GM23338 (cell line): ENCODE measurements around the gene KCNH4. TPM values are rescaled to one million over a fixed set of nuclear protein-coding genes. Genes with fewer than 3 reads are reported as not detected.
"Not testable (repeated sequence)": the region's sequence is repeated elsewhere in the genome, so short reads cannot be mapped to it uniquely, and the experiment has no call there.

Experiments used
- ATAC-seq: fragments of 200-7000 bp; cut with Tn5 transposase; 3 replicates; pipeline ENCODE4 v1.9.1; 2020
- DNase-seq: peaks from one replicate; pipeline ENCODE4 v3.0.0-alpha.2; 2015; ENCODE audit warnings: low spot score
- H2AFZ ChIP-seq: fragments of 200-600 bp; sonication (generic); 2 replicates; pipeline ENCODE4 v1.8.0; 2016; ENCODE audit warnings: antibody characterized with exemption, mild to moderate bottlenecking, moderate library complexity
- H3F3A ChIP-seq: fragments of 200-600 bp; sonication (generic); replicated peaks from 2 replicates; pipeline ENCODE4 v1.8.0; 2017; ENCODE audit warnings: antibody characterized with exemption, mixed run types, low read depth
- H3K27ac ChIP-seq: fragments of 200-600 bp; sonication (generic); 2 replicates; pipeline ENCODE4 v1.6.1; 2016; ENCODE audit warnings: low read depth
- H3K27me3 ChIP-seq: fragments of 200-600 bp; sonication (generic); 2 replicates; pipeline ENCODE4 v1.8.0; 2016; ENCODE audit warnings: mild to moderate bottlenecking, mixed run types, moderate library complexity; ENCODE audit not compliant: insufficient read depth
- H3K36me3 ChIP-seq: fragments of 200-600 bp; sonication (generic); 2 replicates; pipeline ENCODE4 v1.8.0; 2016; ENCODE audit warnings: mild to moderate bottlenecking; ENCODE audit not compliant: insufficient read depth
- H3K4me1 ChIP-seq: fragments of 200-600 bp; sonication (generic); 2 replicates; pipeline ENCODE4 v1.8.0; 2016; ENCODE audit warnings: mild to moderate bottlenecking, moderate library complexity; ENCODE audit not compliant: insufficient read depth
- H3K4me2 ChIP-seq: fragments of 200-600 bp; sonication (generic); 2 replicates; pipeline ENCODE4 v1.7.1; 2017; ENCODE audit warnings: mixed run types
- H3K4me3 ChIP-seq: fragments of 200-600 bp; sonication (generic); 2 replicates; pipeline ENCODE4 v1.6.1; 2016; ENCODE audit warnings: mixed run types
- H3K79me2 ChIP-seq: fragments of 200-600 bp; sonication (generic); replicated peaks from 2 replicates; pipeline ENCODE4 v1.8.0; 2017; ENCODE audit warnings: mild to moderate bottlenecking; ENCODE audit not compliant: insufficient read depth
- H3K9me2 ChIP-seq: fragments of 200-600 bp; sonication (generic); 2 replicates; pipeline ENCODE4 v1.8.0; 2017; ENCODE audit not compliant: insufficient read depth
- H4K20me1 ChIP-seq: fragments of 200-600 bp; sonication (generic); replicated peaks from 2 replicates; pipeline ENCODE4 v1.8.0; 2017; ENCODE audit warnings: mild to moderate bottlenecking; ENCODE audit not compliant: insufficient read depth
- H3K27ac Mint-ChIP-seq: 2 replicates; pipeline ENCODE4 v1.8.0; 2020; ENCODE audit warnings: inconsistent platforms, mild to moderate bottlenecking, moderate library complexity, mixed read lengths
- H3K27me3 Mint-ChIP-seq: 3 replicates; pipeline ENCODE4 v1.8.0; 2022; ENCODE audit warnings: low read depth, mild to moderate bottlenecking, moderate library complexity, mixed read lengths, inconsistent platforms; ENCODE audit not compliant: insufficient read depth, poor library complexity
- H3K36me3 Mint-ChIP-seq: 3 replicates; pipeline ENCODE4 v1.8.0; 2021; ENCODE audit warnings: low read depth, mild to moderate bottlenecking, inconsistent platforms, moderate library complexity, mixed read lengths
- H3K4me1 Mint-ChIP-seq: 3 replicates; pipeline ENCODE4 v1.8.0; 2020; ENCODE audit warnings: mild to moderate bottlenecking, inconsistent platforms, mixed read lengths
- H3K4me3 Mint-ChIP-seq: 3 replicates; pipeline ENCODE4 v1.8.0; 2021; ENCODE audit warnings: moderate library complexity, mild to moderate bottlenecking, inconsistent platforms, mixed read lengths
- H3K9me3 Mint-ChIP-seq: 3 replicates; pipeline ENCODE4 v1.8.0; 2020; ENCODE audit warnings: moderate library complexity, mild to moderate bottlenecking, inconsistent platforms, mixed read lengths
- CTCF ChIP-seq, 2 experiments: fragments of 200-600 bp in 1 of 2; sonication (generic) in 1 of 2; conservative IDR thresholded peaks; 2 replicates each; pipeline versions ENCODE4 v1.5.1 to v1.6.1; 2016 to 2017; ENCODE audit warnings: antibody characterized with exemption in 2 of 2, low read depth in 2 of 2, mild to moderate bottlenecking in 2 of 2, moderate library complexity in 1 of 2
- EZH2 ChIP-seq: fragments of 200-600 bp; sonication (generic); IDR thresholded peaks from one replicate; pipeline ENCODE4 v1.8.0; 2017; ENCODE audit warnings: antibody characterized with exemption, mild to moderate bottlenecking, low read depth; ENCODE audit not compliant: unreplicated experiment
- EZH2phosphoT487 ChIP-seq: fragments of 200-600 bp; sonication (generic); IDR thresholded peaks from one replicate; pipeline ENCODE4 v1.8.1; 2018; ENCODE audit warnings: antibody characterized with exemption; ENCODE audit not compliant: unreplicated experiment
- JUNB ChIP-seq: IDR thresholded peaks from one replicate; pipeline ENCODE4 v1.6.1; 2016; ENCODE audit warnings: antibody characterized with exemption; ENCODE audit not compliant: unreplicated experiment
- NANOG ChIP-seq: IDR thresholded peaks from 2 replicates; pipeline ENCODE4 v1.6.1; 2016; ENCODE audit warnings: antibody characterized with exemption, borderline replicate concordance
- REST ChIP-seq: IDR thresholded peaks from one replicate; pipeline ENCODE4 v1.6.1; 2018; ENCODE audit warnings: antibody characterized with exemption; ENCODE audit not compliant: unreplicated experiment
- ZNF114 ChIP-seq: fragments of 250-450 bp; sonication (Bioruptor Pico); IDR thresholded peaks from 2 replicates; pipeline ENCODE4 v1.5.0; 2020; ENCODE audit warnings: mild to moderate bottlenecking, moderate library complexity
- ZNF331 ChIP-seq: fragments of 250-450 bp; sonication (Bioruptor Pico); IDR thresholded peaks from 2 replicates; pipeline ENCODE4 v1.5.0; 2020; ENCODE audit warnings: low read depth, mild to moderate bottlenecking, moderate library complexity
- polyA plus RNA-seq: library from polyadenylated mRNA; unstranded; fragments of >200 nt; fragmentation: Nextera tagmentation; extraction: Ambion mirVana; gene quantifications from 2 replicates; pipeline ENCODE4 v1.2.1, GENCODE V29; 2016
- total RNA-seq: library from RNA; depleted of rRNA; stranded (reverse); fragments of >200 nt; shearing (Covaris generic); gene quantifications from 2 replicates; pipeline ENCODE4 v1.2.3, GENCODE V29; 2014

The KCNH4 gene
- total and polyA plus RNA-seq, 2 experiments from 2014 or later, result 0.08 to 0.49 TPM

- no peak for TF ChIP-seq JUNB
- TF ChIP-seq NANOG, result no peak
- no peak for TF ChIP-seq REST
- TF ChIP-seq ZNF331 (CRISPR knock-in tag), result no peak
- TF ChIP-seq EZH2phosphoT487, result no peak
- TF ChIP-seq CTCF (conservative IDR thresholded peaks at IDR 0.05; ENCODE audit: low read depth in 2 of 2), result no peak
- no peak for TF ChIP-seq ZNF114 (CRISPR knock-in tag)
Measured at GRCh38 chr17:42188749-42189650, 8.1 kb upstream of the KCNH4 start (continued).

- H3K27ac Mint-ChIP-seq, result no peak overlapping the region
Measured at GRCh38 chr17:42187833-42188232, 6.9 kb upstream of the KCNH4 start.

GRCh38 chr17:42186191-42186590 lies 5.2 kb upstream of the KCNH4 start:
- peaks cover 33% of the 10 kb centered on the region for H3K4me1 Mint-ChIP-seq
- not testable (repeated sequence) for H2AFZ ChIP-seq, H3K4me3 Mint-ChIP-seq, H3K27ac Mint-ChIP-seq, H3K9me2 ChIP-seq, H3K79me2 ChIP-seq, H3K36me3 Mint-ChIP-seq, H3K9me3 Mint-ChIP-seq, H3K4me2 ChIP-seq, H4K20me1 ChIP-seq, H3K27ac ChIP-seq, H3K4me3 ChIP-seq, ATAC-seq, H3K4me1 ChIP-seq, H3K36me3 ChIP-seq, DNase-seq, H3F3A ChIP-seq
- H3K27me3 ChIP-seq, result peaks cover 49% of the 10 kb centered on the region
- peaks cover 54% of the 10 kb centered on the region for H3K27me3 Mint-ChIP-seq

More at GRCh38 chr17:42187833-42188232, 6.9 kb upstream of the KCNH4 start:
- Histone ChIP-seq H3K27me3 (peaks cover 32% of the 10 kb centered on the region), H4K20me1 (no peaks in the 10 kb centered on the region), H3K4me3 (no peak overlapping the region), H2AFZ (no peak overlapping the region), H3K9me2 (no peaks in the 10 kb centered on the region), H3K36me3 (no peaks in the 10 kb centered on the region), H3K4me1 (peaks cover 10% of the 10 kb centered on the region; the same call in 1 of the 2 replicates), H3K79me2 (no peaks in the 10 kb centered on the region), H3K4me2 (no peak overlapping the region), H3F3A (peaks cover 9% of the 10 kb centered on the region), H3K27ac (no peak overlapping the region)
- no peak for TF ChIP-seq EZH2
- H3K27me3 Mint-ChIP-seq, result peaks cover 37% of the 10 kb centered on the region
- DNase-seq, result no peak
- no peaks in the 10 kb centered on the region for H3K9me3 Mint-ChIP-seq
- H3K36me3 Mint-ChIP-seq, result no peaks in the 10 kb centered on the region
- H3K4me3 Mint-ChIP-seq, result no peak overlapping the region
- ATAC-seq, result no peak
- peaks cover 28% of the 10 kb centered on the region for H3K4me1 Mint-ChIP-seq
